ENCODE data around the gene MRPL44. TPM values are rescaled to one million over a fixed set of nuclear protein-coding genes. Genes with fewer than 3 reads are reported as not detected.
"Not testable (repeated sequence)": the region's sequence is repeated elsewhere in the genome, so short reads cannot be mapped to it uniquely, and the experiment has no call there.

The MRPL44 gene
- total and polyA plus RNA-seq, 7 experiments from 2014 or later, result 18.0 to 36.2 (median 26.9) TPM

- H3K4me3 ChIP-seq (ENCODE audit: low read length); H3K9me3 ChIP-seq (ENCODE audit: control insufficient read depth in 2 of 3, low read length in 3 of 3); H3K4me1 ChIP-seq (ENCODE audit: control insufficient read depth in 2 of 2, insufficient read depth in 2 of 2, low read length in 2 of 2); H3K4me3 Mint-ChIP-seq; H3K27ac ChIP-seq (ENCODE audit: low read depth, low read length); DNase-seq; H3K36me3 ChIP-seq (ENCODE audit: control insufficient read depth in 2 of 3, insufficient read depth in 3 of 3, low read length in 3 of 3); H3K4me1 Mint-ChIP-seq; H3K9me3 Mint-ChIP-seq; H3K27me3 Mint-ChIP-seq; H3K27me3 ChIP-seq (ENCODE audit: control insufficient read depth in 2 of 2, insufficient read depth in 2 of 2, low read length in 2 of 2); POLR2A ChIA-PET; intact Hi-C loops (cut with micrococcal nuclease); H3K27ac Mint-ChIP-seq; ATAC-seq: not testable (repeated sequence)
- CTCF ChIA-PET, result interaction anchor here (0.6 kb wide), 1 partner anchor 270 kb away, joined by 4 read pairs; no protein-coding TSS in a partner anchor
- peaks cover 7 to 21% (median 11%) of the 10 kb centered on the region in 5 donors for H3K36me3 Mint-ChIP-seq
Observed at GRCh38 chr2:224000662-224001061, 43.4 kb downstream of the MRPL44 start.

DNA sequence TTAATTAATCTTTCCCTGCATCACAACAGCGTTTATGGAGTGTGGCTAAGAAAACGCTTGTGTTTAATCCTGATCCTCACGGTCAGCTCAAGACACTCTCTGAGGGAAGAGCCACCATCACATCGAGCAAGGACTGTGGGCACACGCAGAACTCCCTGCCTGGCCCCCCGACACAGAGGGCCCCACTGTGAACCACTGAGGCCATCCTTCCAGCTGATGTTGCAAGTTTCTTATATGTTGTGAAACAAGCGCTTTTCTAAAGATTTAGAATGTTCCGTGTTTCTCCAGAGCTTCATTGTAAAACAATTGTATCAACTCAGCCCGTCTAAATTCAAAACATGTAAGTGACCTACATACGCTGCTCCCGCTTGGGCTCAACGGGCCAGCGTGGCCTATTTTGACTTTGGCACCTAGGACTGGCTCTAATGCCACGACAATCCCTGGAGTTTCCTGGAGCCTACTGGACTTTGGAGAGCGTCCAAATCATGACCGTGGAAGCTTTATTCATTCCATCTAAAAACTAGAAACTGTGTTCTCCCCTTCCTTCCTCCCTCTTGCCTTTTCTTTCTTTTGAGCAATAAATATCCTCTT, 46.9 kb downstream of the MRPL44 start:
- ChIA-PET POLR2A (no interaction called here), CTCF (interaction anchor here (1.0 to 1.5 kb wide), 2 partner anchors 11 to 279 kb away, joined by 4 read pairs; no protein-coding TSS in a partner anchor)
- H3K9me3 Mint-ChIP-seq, result peaks cover 0 to 4% (median 0%) of the 10 kb centered on the region in 11 donors

DNA sequence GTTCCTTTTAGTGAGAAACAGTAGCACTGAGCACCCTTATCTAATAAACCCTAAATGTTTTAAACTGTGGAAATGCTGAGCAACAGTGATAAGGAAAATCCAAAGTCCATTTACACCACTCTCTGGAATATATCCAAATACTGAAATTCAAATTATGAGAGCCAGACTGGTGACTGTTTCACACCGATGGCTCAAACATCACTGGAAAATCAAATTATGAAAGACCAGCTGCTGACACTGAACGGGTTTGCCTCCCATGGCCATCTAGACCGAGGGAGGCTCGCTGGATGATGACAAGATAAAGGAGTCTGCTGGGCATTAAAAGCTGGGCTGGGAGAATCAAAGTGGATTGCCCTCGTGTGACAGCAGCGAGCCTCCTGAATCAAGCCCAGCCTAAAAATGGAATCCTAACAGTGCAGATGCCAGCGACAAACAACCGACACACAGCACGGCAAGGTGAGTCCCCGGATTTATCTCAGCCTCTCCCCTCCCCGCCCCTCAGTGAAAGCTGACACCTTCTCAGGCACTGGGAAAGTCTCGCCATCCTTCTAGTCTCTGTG, 51.5 kb downstream of the MRPL44 start:
- Mint-ChIP-seq H3K27ac (no peak overlapping the region), H3K4me3 (no peak overlapping the region), H3K4me1 (peaks cover 2 to 17% (median 9%) of the 10 kb centered on the region in 7 donors), H3K27me3 (no peaks in the 10 kb centered on the region), H3K36me3 (peaks cover 0 to 8% (median 3%) of the 10 kb centered on the region in 5 donors), H3K9me3 (peaks cover 0 to 7% (median 0%) of the 10 kb centered on the region in 11 donors)
- CTCF ChIA-PET, result no interaction called here
- DNase-seq (no peak), ATAC-seq (no peak)
- intact Hi-C loops (cut with micrococcal nuclease), result loop anchor here in 1 of 2 donors (2.0 kb wide), 1 partner anchor 16 kb away; no protein-coding TSS in a partner anchor
- Histone ChIP-seq H3K27me3 (ENCODE audit: control insufficient read depth in 2 of 2, insufficient read depth in 2 of 2, low read length in 2 of 2) (no peaks in the 10 kb centered on the region), H3K9me3 (ENCODE audit: control insufficient read depth in 2 of 3, low read length in 3 of 3) (no peaks in the 10 kb centered on the region), H3K4me1 (ENCODE audit: control insufficient read depth in 2 of 2, insufficient read depth in 2 of 2, low read length in 2 of 2) (no peaks in the 10 kb centered on the region), H3K4me3 (ENCODE audit: low read length) (no peak overlapping the region), H3K36me3 (ENCODE audit: control insufficient read depth in 2 of 3, insufficient read depth in 3 of 3, low read length in 3 of 3) (no peaks in the 10 kb centered on the region), H3K27ac (ENCODE audit: low read depth, low read length) (no peak overlapping the region)
- POLR2A ChIA-PET, result no interaction called here

More for the DNA sequence above, 46.9 kb downstream of the MRPL44 start:
- Mint-ChIP-seq H3K27me3 (no peaks in the 10 kb centered on the region), H3K4me3 (no peak overlapping the region), H3K36me3 (peaks cover 7 to 21% (median 9%) of the 10 kb centered on the region in 5 donors), H3K4me1 (peaks cover 0 to 5% (median 0%) of the 10 kb centered on the region in 7 donors), H3K27ac (no peak overlapping the region)
- Histone ChIP-seq H3K36me3 (ENCODE audit: control insufficient read depth in 2 of 3, insufficient read depth in 3 of 3, low read length in 3 of 3) (peaks cover 0 to 7% (median 0%) of the 10 kb centered on the region in 3 experiments), H3K27me3 (ENCODE audit: control insufficient read depth in 2 of 2, insufficient read depth in 2 of 2, low read length in 2 of 2) (no peaks in the 10 kb centered on the region), H3K4me3 (ENCODE audit: low read length) (no peak overlapping the region), H3K4me1 (ENCODE audit: control insufficient read depth in 2 of 2, insufficient read depth in 2 of 2, low read length in 2 of 2) (no peaks in the 10 kb centered on the region), H3K9me3 (ENCODE audit: control insufficient read depth in 2 of 3, low read length in 3 of 3) (no peaks in the 10 kb centered on the region), H3K27ac (ENCODE audit: low read depth, low read length) (no peak overlapping the region)
- ATAC-seq, result no peak
- intact Hi-C loops (cut with micrococcal nuclease), result loop anchor here in 1 of 2 donors (2.0 kb wide), 1 partner anchor 17 kb away; no protein-coding TSS in a partner anchor
- no peak for DNase-seq

GRCh38 chr2:224009605-224010315, 52.5 kb downstream of the MRPL44 start:
- CTCF ChIA-PET, result interaction anchor here (0.7 to 1.0 kb wide), 2 partner anchors 40 to 562 kb away, joined by 3 to 4 read pairs; no protein-coding TSS in a partner anchor
- Histone ChIP-seq H3K27ac (ENCODE audit: low read depth, low read length) (no peak overlapping the region), H3K4me1 (ENCODE audit: control insufficient read depth in 2 of 2, insufficient read depth in 2 of 2, low read length in 2 of 2) (no peaks in the 10 kb centered on the region), H3K36me3 (ENCODE audit: control insufficient read depth in 2 of 3, insufficient read depth in 3 of 3, low read length in 3 of 3) (no peaks in the 10 kb centered on the region), H3K9me3 (ENCODE audit: control insufficient read depth in 2 of 3, low read length in 3 of 3) (no peaks in the 10 kb centered on the region), H3K27me3 (ENCODE audit: control insufficient read depth in 2 of 2, insufficient read depth in 2 of 2, low read length in 2 of 2) (no peaks in the 10 kb centered on the region), H3K4me3 (ENCODE audit: low read length) (no peak overlapping the region)
- Mint-ChIP-seq H3K9me3 (peaks cover 0 to 7% (median 0%) of the 10 kb centered on the region in 11 donors), H3K4me3 (peak overlapping the region in 1 of 10 donors; percentile 25), H3K36me3 (peaks cover 0 to 8% (median 3%) of the 10 kb centered on the region in 5 donors), H3K4me1 (peaks cover 2 to 17% (median 9%) of the 10 kb centered on the region in 7 donors), H3K27ac (peak overlapping the region in 1 of 9 donors; percentile 46), H3K27me3 (no peaks in the 10 kb centered on the region)
- DNase-seq, result no peak
- POLR2A ChIA-PET, result no interaction called here
- ATAC-seq, result no peak
- intact Hi-C loops (cut with micrococcal nuclease), result loop anchor here in 1 of 2 donors (2.0 kb wide), 1 partner anchor 15 kb away; no protein-coding TSS in a partner anchor

DNA sequence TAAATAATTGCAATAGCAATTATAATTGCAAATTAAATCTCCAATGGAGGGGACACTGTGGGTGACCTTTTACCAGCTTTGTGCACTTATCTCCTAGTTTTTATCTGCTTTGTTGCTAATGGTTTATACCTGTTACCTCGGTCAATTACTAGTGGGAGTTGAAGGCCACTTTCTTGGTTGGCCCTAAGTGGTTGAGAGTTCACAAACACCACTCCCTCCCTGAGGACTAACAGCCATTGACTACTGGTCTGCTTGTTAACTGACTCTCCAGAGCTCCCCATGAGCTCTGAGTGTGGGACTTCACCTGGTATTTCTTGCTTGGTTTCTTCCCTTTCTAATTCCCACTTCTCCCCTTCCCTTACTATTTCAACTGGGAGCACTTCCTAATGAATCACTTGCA, 54.6 kb downstream of the MRPL44 start:
- H3K4me1 ChIP-seq (ENCODE audit: control insufficient read depth in 2 of 2, insufficient read depth in 2 of 2, low read length in 2 of 2), result peaks cover 0 to 3% of the 10 kb centered on the region in 2 donors
- no peaks in the 10 kb centered on the region for H3K36me3 ChIP-seq (ENCODE audit: control insufficient read depth in 2 of 3, insufficient read depth in 3 of 3, low read length in 3 of 3)
- H3K27me3 Mint-ChIP-seq, result no peaks in the 10 kb centered on the region
- no peaks in the 10 kb centered on the region for H3K9me3 ChIP-seq (ENCODE audit: control insufficient read depth in 2 of 3, low read length in 3 of 3)
- intact Hi-C loops (cut with micrococcal nuclease), result no loop called here
- no peak overlapping the region for H3K4me3 Mint-ChIP-seq
- H3K4me1 Mint-ChIP-seq, result peaks cover 8 to 30% (median 21%) of the 10 kb centered on the region in 7 donors
- peaks cover 0 to 7% (median 0%) of the 10 kb centered on the region in 11 donors for H3K9me3 Mint-ChIP-seq
- no peak overlapping the region for H3K4me3 ChIP-seq (ENCODE audit: low read length)
- ChIA-PET POLR2A (no interaction called here), CTCF (no interaction called here)
- H3K36me3 Mint-ChIP-seq, result peaks cover 0 to 10% (median 3%) of the 10 kb centered on the region in 5 donors
- H3K27ac ChIP-seq (ENCODE audit: low read depth, low read length), result no peak overlapping the region
- DNase-seq, result no peak
- no peak for ATAC-seq
- no peak overlapping the region for H3K27ac Mint-ChIP-seq
- H3K27me3 ChIP-seq (ENCODE audit: control insufficient read depth in 2 of 2, insufficient read depth in 2 of 2, low read length in 2 of 2), result no peaks in the 10 kb centered on the region

DNA sequence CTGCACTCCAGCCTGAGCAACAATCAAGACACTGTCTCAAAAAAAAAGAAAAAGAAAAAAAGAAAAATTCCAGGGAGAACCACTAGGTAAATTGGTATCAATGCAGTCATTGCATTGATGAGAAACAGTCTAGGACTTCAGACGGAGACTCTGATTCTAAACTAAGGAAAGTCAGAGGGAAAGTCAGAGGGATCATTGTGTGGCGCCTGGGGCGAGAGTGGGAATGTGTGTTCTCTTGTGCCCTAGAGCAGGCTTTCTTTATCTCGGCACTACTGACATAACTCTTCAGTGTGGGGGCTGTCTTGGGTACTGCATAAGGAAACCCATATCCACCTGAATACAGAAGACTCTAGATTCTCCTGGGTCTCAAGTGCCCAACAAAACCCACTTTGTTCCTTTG, 57.1 kb downstream of the MRPL44 start:
- Mint-ChIP-seq H3K9me3 (peaks cover 0 to 7% (median 0%) of the 10 kb centered on the region in 11 donors), H3K36me3 (peaks cover 0 to 13% (median 3%) of the 10 kb centered on the region in 5 donors), H3K27me3 (no peaks in the 10 kb centered on the region), H3K4me1 (peaks cover 11 to 37% (median 30%) of the 10 kb centered on the region in 7 donors), H3K27ac (no peak overlapping the region), H3K4me3 (no peak overlapping the region)
- intact Hi-C loops (cut with micrococcal nuclease), result no loop called here
- Histone ChIP-seq H3K4me3 (ENCODE audit: low read length) (no peak overlapping the region), H3K36me3 (ENCODE audit: control insufficient read depth in 2 of 3, insufficient read depth in 3 of 3, low read length in 3 of 3) (no peaks in the 10 kb centered on the region), H3K9me3 (ENCODE audit: control insufficient read depth in 2 of 3, low read length in 3 of 3) (no peaks in the 10 kb centered on the region), H3K4me1 (ENCODE audit: control insufficient read depth in 2 of 2, insufficient read depth in 2 of 2, low read length in 2 of 2) (peaks cover 0 to 4% of the 10 kb centered on the region in 2 donors), H3K27ac (ENCODE audit: low read depth, low read length) (no peak overlapping the region), H3K27me3 (ENCODE audit: control insufficient read depth in 2 of 2, insufficient read depth in 2 of 2, low read length in 2 of 2) (no peaks in the 10 kb centered on the region)
- ATAC-seq (no peak), DNase-seq (no peak)
- ChIA-PET CTCF (no interaction called here), POLR2A (no interaction called here)

All from naive thymus-derived CD4-positive, alpha-beta T cell (primary cell).